ENCODE data around the gene GRM4.

Gene GRM4

GRCh38 chr6:33991610-33992009 is 154.3 kb downstream of the GRM4 start:
- DNase-seq, result no peak

GRCh38 chr6:33990061-33990541 is 155.8 kb downstream of the GRM4 start:
- no peak for DNase-seq

- no peak for DNase-seq
Observed at GRCh38 chr6:33989016-33989854, 156.7 kb downstream of the GRM4 start.

- DNase-seq, result no peak
Observed at GRCh38 chr6:33988121-33989015, 157.5 kb downstream of the GRM4 start.

- no peak for DNase-seq
Observed at GRCh38 chr6:33987531-33988021, 158.3 kb downstream of the GRM4 start.

- no peak for DNase-seq
Observed at GRCh38 chr6:33985947-33986346, 159.9 kb downstream of the GRM4 start.

- DNase-seq, result no peak
Observed at GRCh38 chr6:33985313-33985751, 160.6 kb downstream of the GRM4 start.

- no peak for DNase-seq
Observed at GRCh38 chr6:33984466-33985312, 161.2 kb downstream of the GRM4 start.

GRCh38 chr6:33983721-33984465 is 162.0 kb downstream of the GRM4 start:
- no peak for DNase-seq

- DNase-seq, result no peak
Observed at GRCh38 chr6:33983109-33983716, 162.7 kb downstream of the GRM4 start.

GRCh38 chr6:33981861-33982260 is 164.0 kb downstream of the GRM4 start:
- DNase-seq, result no peak

- no peak for DNase-seq
Observed at GRCh38 chr6:33981421-33981820, 164.5 kb downstream of the GRM4 start.

GRCh38 chr6:33980176-33981175 is 165.4 kb downstream of the GRM4 start:
- no peak for DNase-seq

- DNase-seq, result no peak
Observed at GRCh38 chr6:33979750-33980149, 166.1 kb downstream of the GRM4 start.

GRCh38 chr6:33978412-33979150 is 167.3 kb downstream of the GRM4 start:
- no peak for DNase-seq

GRCh38 chr6:33977606-33978411 is 168.1 kb downstream of the GRM4 start:
- DNase-seq, result no peak

GRCh38 chr6:33976437-33977360 is 169.2 kb downstream of the GRM4 start:
- no peak for DNase-seq
